ENCODE results near the gene HK1.

DNA sequence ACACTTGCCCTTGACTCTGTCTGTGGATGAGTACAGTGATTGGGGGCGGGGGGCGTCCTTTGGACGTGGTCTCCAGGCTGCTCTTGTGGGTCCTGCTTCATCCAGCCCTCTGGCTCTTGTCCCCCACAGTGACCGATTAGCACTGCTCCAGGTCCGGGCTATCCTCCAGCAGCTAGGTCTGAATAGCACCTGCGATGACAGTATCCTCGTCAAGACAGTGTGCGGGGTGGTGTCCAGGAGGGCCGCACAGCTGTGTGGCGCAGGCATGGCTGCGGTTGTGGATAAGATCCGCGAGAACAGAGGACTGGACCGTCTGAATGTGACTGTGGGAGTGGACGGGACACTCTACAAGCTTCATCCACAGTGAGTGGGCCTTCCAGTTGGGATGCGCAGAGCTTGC, 120.2 kb downstream of the HK1 start:
- TF ChIP-seq, protein P1, sequence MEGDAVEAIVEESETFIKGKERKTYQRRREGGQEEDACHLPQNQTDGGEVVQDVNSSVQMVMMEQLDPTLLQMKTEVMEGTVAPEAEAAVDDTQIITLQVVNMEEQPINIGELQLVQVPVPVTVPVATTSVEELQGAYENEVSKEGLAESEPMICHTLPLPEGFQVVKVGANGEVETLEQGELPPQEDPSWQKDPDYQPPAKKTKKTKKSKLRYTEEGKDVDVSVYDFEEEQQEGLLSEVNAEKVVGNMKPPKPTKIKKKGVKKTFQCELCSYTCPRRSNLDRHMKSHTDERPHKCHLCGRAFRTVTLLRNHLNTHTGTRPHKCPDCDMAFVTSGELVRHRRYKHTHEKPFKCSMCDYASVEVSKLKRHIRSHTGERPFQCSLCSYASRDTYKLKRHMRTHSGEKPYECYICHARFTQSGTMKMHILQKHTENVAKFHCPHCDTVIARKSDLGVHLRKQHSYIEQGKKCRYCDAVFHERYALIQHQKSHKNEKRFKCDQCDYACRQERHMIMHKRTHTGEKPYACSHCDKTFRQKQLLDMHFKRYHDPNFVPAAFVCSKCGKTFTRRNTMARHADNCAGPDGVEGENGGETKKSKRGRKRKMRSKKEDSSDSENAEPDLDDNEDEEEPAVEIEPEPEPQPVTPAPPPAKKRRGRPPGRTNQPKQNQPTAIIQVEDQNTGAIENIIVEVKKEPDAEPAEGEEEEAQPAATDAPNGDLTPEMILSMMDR (conservative IDR thresholded peaks at IDR 0.05; ENCODE audit: low read length) = no peak
- TF ChIP-seq EZH2phosphoT487 (IDR thresholded peaks at IDR 0.05; ENCODE audit: borderline replicate concordance, low read depth, low read length) = no peak
